Endothelial cell of umbilical vein (primary cell): ENCODE measurements around the gene RUSF1. TPM values are rescaled to one million over a fixed set of nuclear protein-coding genes. Genes with fewer than 3 reads are reported as not detected.

Experiments
- BruUV-seq: library from RNA; stranded (reverse); fragments of 400-500 nt; replicated peaks from 2 replicates; lab custom pipeline; 2021; lab: Mats Ljungman, UMichigan
- CTCF ChIA-PET: fragments of 300-600, 350-600 bp; sonication (Branson Sonifier 250); formaldehyde crosslinking; loops from one replicate; lab custom pipeline; 2021; ENCODE audit warnings: antibody characterized with exemption, inconsistent platforms; lab: Charles Lee
- POLR2A ChIA-PET: fragments of 300-600, 350-600 bp; sonication (Branson Sonifier 250); formaldehyde crosslinking; loops from one replicate; lab custom pipeline; 2021; ENCODE audit warnings: antibody characterized with exemption, inconsistent platforms; lab: Charles Lee
- DNase-seq: peaks from one replicate; pipeline ENCODE4 v3.0.0-alpha.2; 2011; ENCODE audit warnings: low read depth, low spot score
- FAIRE-seq: peaks from 2 replicates; lab custom pipeline; 2011; peaks lifted over from hg19 to GRCh38; lab: Jason Lieb, UNC
- H2AFZ ChIP-seq: 2 replicates; pipeline ENCODE4 v1.6.0; 2012; ENCODE audit warnings: low read depth, low read length, control low read depth, inconsistent platforms
- H3K27ac ChIP-seq: 2 replicates; pipeline ENCODE4 v1.5.1; 2011; ENCODE audit warnings: low read depth, mild to moderate bottlenecking, control low read depth, low read length, moderate library complexity; ENCODE audit not compliant: insufficient read depth
- H3K27me3 ChIP-seq, 2 experiments: 2 replicates each; pipeline versions ENCODE4 v1.6.0 to v1.6.1; 2011; ENCODE audit warnings: low read length in 2 of 2, mixed read lengths in 1 of 2; ENCODE audit not compliant: control insufficient read depth in 2 of 2, insufficient read depth in 2 of 2
- H3K36me3 ChIP-seq, 2 experiments: 2 replicates in 1 of 2; 3 replicates in 1 of 2; pipeline ENCODE4 v1.5.1; 2011; ENCODE audit warnings: low read length in 2 of 2, mild to moderate bottlenecking in 1 of 2, moderate library complexity in 1 of 2; ENCODE audit not compliant: control insufficient read depth in 2 of 2, insufficient read depth in 2 of 2; ENCODE audit errors: extremely low read depth in 1 of 2
- H3K4me1 ChIP-seq: 3 replicates; pipeline ENCODE4 v1.5.1; 2011; ENCODE audit warnings: mild to moderate bottlenecking, low read length; ENCODE audit not compliant: control insufficient read depth, insufficient read depth; ENCODE audit errors: extremely low read depth
- H3K4me2 ChIP-seq: 2 replicates; pipeline ENCODE4 v1.6.1; 2011; ENCODE audit warnings: low read length, control low read depth, mixed read lengths; ENCODE audit not compliant: insufficient read depth
- H3K4me3 ChIP-seq, 3 experiments: fragments of 200-600 bp in 1 of 3; sonication (generic), shearing (Covaris generic) in 1 of 3; replicated peaks in 1 of 3; 2 replicates each; pipeline ENCODE4 v1.5.1; 2011 to 2016; ENCODE audit warnings: control low read depth in 3 of 3, low read length in 3 of 3, mild to moderate bottlenecking in 2 of 3, inconsistent platforms in 1 of 3, low read depth in 1 of 3, moderate library complexity in 1 of 3; ENCODE audit not compliant: insufficient read depth in 1 of 3
- H3K79me2 ChIP-seq: 2 replicates; pipeline ENCODE4 v1.6.0; 2012; ENCODE audit warnings: low read length, inconsistent platforms; ENCODE audit not compliant: control insufficient read depth, insufficient read depth
- H3K9ac ChIP-seq: replicated peaks from 2 replicates; pipeline ENCODE3; 2011; ENCODE audit warnings: low read length, control low read depth; ENCODE audit not compliant: insufficient read depth; ENCODE audit errors: extremely low read depth
- H3K9me1 ChIP-seq: replicated peaks from 3 replicates; pipeline ENCODE4 v1.6.0; 2011; ENCODE audit warnings: mild to moderate bottlenecking, low read length; ENCODE audit not compliant: control insufficient read depth, insufficient read depth; ENCODE audit errors: extremely low read depth
- H3K9me3 ChIP-seq: replicated peaks from 2 replicates; pipeline ENCODE4 v1.5.1; 2012; ENCODE audit warnings: low read length, inconsistent platforms; ENCODE audit not compliant: control insufficient read depth, insufficient read depth
- H4K20me1 ChIP-seq: replicated peaks from 2 replicates; pipeline ENCODE3; 2011; ENCODE audit warnings: mild to moderate bottlenecking, low read length; ENCODE audit not compliant: control insufficient read depth, insufficient read depth; ENCODE audit errors: extremely low read depth
- EZH2 ChIP-seq: IDR thresholded peaks from 2 replicates; pipeline ENCODE4 v1.6.1; 2012; ENCODE audit warnings: borderline replicate concordance, low read depth, mild to moderate bottlenecking, moderate library complexity, low read length, inconsistent platforms; ENCODE audit not compliant: severe bottlenecking
- FOS ChIP-seq: IDR thresholded peaks from 2 replicates; pipeline ENCODE4 v1.6.1; 2011; ENCODE audit warnings: mild to moderate bottlenecking, low read length, moderate library complexity, borderline replicate concordance; ENCODE audit not compliant: insufficient read depth
- GATA2 ChIP-seq: IDR thresholded peaks from 2 replicates; pipeline ENCODE4 v1.7.0; 2011; ENCODE audit warnings: low read depth, mild to moderate bottlenecking, moderate library complexity, mixed read lengths, low read length; ENCODE audit not compliant: insufficient read length, insufficient read depth
- JUN ChIP-seq: IDR thresholded peaks from 2 replicates; pipeline ENCODE4 v1.6.1; 2011; ENCODE audit warnings: borderline replicate concordance, low read depth; ENCODE audit not compliant: insufficient read length, insufficient read depth
- MYC ChIP-seq: IDR thresholded peaks from one replicate; pipeline ENCODE4 v1.6.1; 2011; ENCODE audit warnings: mild to moderate bottlenecking, low read depth, low read length
- POLR2A ChIP-seq: IDR thresholded peaks from 2 replicates; pipeline ENCODE4 v1.6.1; 2012; ENCODE audit warnings: low read depth, mild to moderate bottlenecking, control low read depth, low read length
- POLR2AphosphoS5 ChIP-seq: IDR thresholded peaks from 2 replicates; pipeline ENCODE4 v1.6.1; 2012; ENCODE audit warnings: low read depth, mild to moderate bottlenecking, control low read depth, low read length, moderate library complexity; ENCODE audit not compliant: insufficient read depth
- dilution Hi-C: fragments of 300-500 bp; cut with MboI; formaldehyde crosslinking; loops from one replicate; pipeline ENCODE4 v1.15.0; 2019; ENCODE audit warnings: low sequenced_read_pairs; ENCODE audit not compliant: extremely low pct_ligation_motif_present
- intact Hi-C: fragments of 100-400 bp; cut with micrococcal nuclease; formaldehyde crosslinking; loops from one replicate; pipeline ENCODE4 v1.10.0; 2022
- polyA plus RNA-seq, 4 experiments: library from polyadenylated mRNA; depleted of rRNA in 3 of 4; stranded (reverse) in 3 of 4; unstranded in 1 of 4; fragments of >200 nt; gene quantifications; 2 replicates each; pipeline versions ENCODE4 v1.2.1 to v1.2.3, GENCODE V29; 2011 to 2012; ENCODE audit warnings: missing spikeins in 1 of 4
- total RNA-seq: library from RNA; stranded (reverse); gene quantifications from 2 replicates; pipeline ENCODE4 v1.2.3, GENCODE V29; 2021
- TF ChIP-seq, protein P1 (sequence below), 2 donors: IDR thresholded peaks; 1 replicate in 1 of 2; 2 replicates in 1 of 2; pipeline ENCODE4 v1.5.1; 2011; ENCODE audit warnings: low read length in 2 of 2, mild to moderate bottlenecking in 2 of 2, moderate library complexity in 2 of 2, control low read depth in 1 of 2, inconsistent platforms in 1 of 2, low read depth in 1 of 2; ENCODE audit not compliant: insufficient read depth in 1 of 2; ENCODE audit errors: extremely low read depth in 1 of 2
- TF ChIP-seq, protein P2 (sequence below): IDR thresholded peaks from 2 replicates; pipeline ENCODE4 v1.6.1; 2011; ENCODE audit not compliant: insufficient read depth, insufficient read length

Gene RUSF1
- total and polyA plus RNA-seq, 2 donors (not counting 3 experiments of a cell fraction or from before 2014, with no cell fraction given), result 36.4 to 40.3 TPM

DNA sequence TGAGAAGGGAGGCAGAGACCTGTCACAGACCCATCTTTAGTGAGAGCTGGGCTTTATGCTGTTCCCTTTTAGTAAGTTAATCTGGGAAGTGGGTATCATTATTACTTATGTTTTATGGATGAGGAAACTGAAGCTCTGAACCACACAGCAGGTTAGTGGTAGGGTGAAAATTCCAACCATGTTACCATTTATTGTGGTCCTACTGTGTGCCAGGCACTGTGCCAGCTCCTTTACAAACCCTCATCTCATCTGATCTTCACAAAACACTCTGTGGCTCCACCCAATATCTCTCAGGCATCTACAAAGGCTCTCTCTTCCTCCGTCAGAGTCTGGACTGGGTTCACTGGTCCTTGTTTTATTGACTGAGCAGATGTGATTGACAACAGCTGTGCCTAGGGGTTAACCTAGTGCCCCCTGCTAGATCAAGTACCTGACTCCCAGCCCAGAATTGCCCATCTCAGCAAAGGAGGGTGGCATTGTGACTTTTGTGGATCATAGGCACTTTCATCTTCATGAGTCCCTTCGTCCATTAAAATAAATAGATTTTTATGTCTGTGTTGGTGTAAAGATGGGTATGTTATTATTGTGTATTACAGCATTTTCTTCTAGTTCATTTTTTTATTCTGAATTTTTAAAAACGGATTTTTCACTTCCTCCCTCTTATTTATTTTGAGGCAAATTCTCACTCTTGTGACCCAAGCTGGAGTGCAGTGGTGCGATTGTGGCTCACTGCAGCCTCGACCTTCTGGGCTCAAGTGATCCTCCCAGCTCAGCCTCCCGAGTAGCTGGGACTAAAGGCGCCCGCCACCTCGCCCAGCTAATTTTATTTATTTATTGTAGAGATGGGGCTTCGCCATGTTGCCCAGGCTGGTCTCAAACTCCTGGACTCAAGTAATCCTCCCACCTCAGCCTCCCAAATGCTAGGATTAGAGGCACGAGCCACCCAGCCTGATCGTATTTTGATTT, 33.1 kb downstream of the RUSF1 start:
- H3K9ac ChIP-seq, result no peak overlapping the region
- no peak overlapping the region for H3K27ac ChIP-seq
- intact Hi-C loops, result loop anchor here (5.0 kb wide), 2 partner anchors 237 to 392 kb away; a partner anchor contains a TSS
- H2AFZ ChIP-seq, result no peak overlapping the region
- H3K9me1 ChIP-seq, result no peaks in the 10 kb centered on the region
- no peak for DNase-seq
- no TSS peak for BruUV-seq
- no peak overlapping the region for H3K4me2 ChIP-seq
- peaks cover 19 to 20% of the 10 kb centered on the region in 2 experiments for H3K36me3 ChIP-seq
- ChIA-PET POLR2A (no interaction called here), CTCF (interaction anchor here (0.8 to 2.0 kb wide), 5 partner anchors 13 to 490 kb away, joined by 3 to 11 read pairs (median 3); partner anchors contain the start of gene RUSF1)
- no peaks in the 10 kb centered on the region for H4K20me1 ChIP-seq
- peaks cover 14% of the 10 kb centered on the region for H3K4me1 ChIP-seq
- peaks cover 31% of the 10 kb centered on the region for H3K79me2 ChIP-seq
- TF ChIP-seq JUN, result no peak
- TF ChIP-seq EZH2, result no peak
- TF ChIP-seq POLR2AphosphoS5, result no peak
- H3K27me3 ChIP-seq, result no peaks in the 10 kb centered on the region
- dilution Hi-C loops, result no loop called here
- H3K4me3 ChIP-seq, result no peak overlapping the region
- FAIRE-seq, result no peak
- H3K9me3 ChIP-seq, result no peaks in the 10 kb centered on the region

DNA sequence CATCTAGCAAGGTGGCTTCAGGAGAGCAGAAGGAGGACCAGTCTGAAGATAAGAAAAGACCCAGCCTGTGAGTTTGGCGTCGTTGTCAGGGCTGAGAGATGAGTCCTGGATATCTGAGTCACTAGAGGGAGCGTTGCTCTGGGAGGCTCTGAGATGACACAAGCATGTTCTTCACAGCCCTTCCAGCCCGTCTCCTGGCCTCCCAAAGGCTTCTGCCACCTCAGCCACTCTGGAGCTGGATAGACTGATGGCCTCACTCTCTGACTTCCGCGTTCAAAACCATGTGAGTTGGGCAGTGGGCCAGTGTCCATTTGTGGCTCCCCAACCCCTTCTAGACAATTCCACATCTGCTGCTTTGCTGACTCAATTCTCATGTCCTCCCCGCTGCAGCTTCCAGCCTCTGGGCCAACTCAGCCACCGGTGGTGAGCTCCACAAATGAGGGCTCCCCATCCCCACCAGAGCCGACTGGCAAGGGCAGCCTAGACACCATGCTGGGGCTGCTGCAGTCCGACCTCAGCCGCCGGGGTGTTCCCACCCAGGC, 33.9 kb downstream of the RUSF1 start:
- no TSS peak for BruUV-seq
- H3K9me3 ChIP-seq, result no peaks in the 10 kb centered on the region
- peaks cover 31% of the 10 kb centered on the region for H3K79me2 ChIP-seq
- no peak overlapping the region for H3K27ac ChIP-seq
- H3K4me3 ChIP-seq, result no peak overlapping the region
- dilution Hi-C loops (no loop called here), intact Hi-C loops (loop anchor here (5.0 kb wide), 2 partner anchors 238 to 393 kb away; a partner anchor contains a TSS)
- POLR2A ChIA-PET, result no interaction called here
- no peak for FAIRE-seq
- DNase-seq, result no peak
- TF ChIP-seq FOS (no peak), POLR2AphosphoS5 (no peak), POLR2A (no peak), EZH2 (no peak), GATA2 (no peak), JUN (no peak), MYC (no peak)
- TF ChIP-seq, protein P1, sequence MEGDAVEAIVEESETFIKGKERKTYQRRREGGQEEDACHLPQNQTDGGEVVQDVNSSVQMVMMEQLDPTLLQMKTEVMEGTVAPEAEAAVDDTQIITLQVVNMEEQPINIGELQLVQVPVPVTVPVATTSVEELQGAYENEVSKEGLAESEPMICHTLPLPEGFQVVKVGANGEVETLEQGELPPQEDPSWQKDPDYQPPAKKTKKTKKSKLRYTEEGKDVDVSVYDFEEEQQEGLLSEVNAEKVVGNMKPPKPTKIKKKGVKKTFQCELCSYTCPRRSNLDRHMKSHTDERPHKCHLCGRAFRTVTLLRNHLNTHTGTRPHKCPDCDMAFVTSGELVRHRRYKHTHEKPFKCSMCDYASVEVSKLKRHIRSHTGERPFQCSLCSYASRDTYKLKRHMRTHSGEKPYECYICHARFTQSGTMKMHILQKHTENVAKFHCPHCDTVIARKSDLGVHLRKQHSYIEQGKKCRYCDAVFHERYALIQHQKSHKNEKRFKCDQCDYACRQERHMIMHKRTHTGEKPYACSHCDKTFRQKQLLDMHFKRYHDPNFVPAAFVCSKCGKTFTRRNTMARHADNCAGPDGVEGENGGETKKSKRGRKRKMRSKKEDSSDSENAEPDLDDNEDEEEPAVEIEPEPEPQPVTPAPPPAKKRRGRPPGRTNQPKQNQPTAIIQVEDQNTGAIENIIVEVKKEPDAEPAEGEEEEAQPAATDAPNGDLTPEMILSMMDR (IDR thresholded peaks at IDR 0.05; ENCODE audit: extremely low read depth in 1 of 2, insufficient read depth in 1 of 2, low read depth in 1 of 2, low read length in 2 of 2), result no peak
- TF ChIP-seq, protein P2, sequence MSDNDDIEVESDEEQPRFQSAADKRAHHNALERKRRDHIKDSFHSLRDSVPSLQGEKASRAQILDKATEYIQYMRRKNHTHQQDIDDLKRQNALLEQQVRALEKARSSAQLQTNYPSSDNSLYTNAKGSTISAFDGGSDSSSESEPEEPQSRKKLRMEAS, result no peak
- H3K4me1 ChIP-seq, result peaks cover 14% of the 10 kb centered on the region
- H3K4me2 ChIP-seq, result no peak overlapping the region
- H2AFZ ChIP-seq, result no peak overlapping the region
- peaks cover 19 to 20% of the 10 kb centered on the region in 2 experiments for H3K36me3 ChIP-seq
- no peak overlapping the region for H3K9ac ChIP-seq
- H3K9me1 ChIP-seq, result no peaks in the 10 kb centered on the region
- no peaks in the 10 kb centered on the region for H3K27me3 ChIP-seq
- no peaks in the 10 kb centered on the region for H4K20me1 ChIP-seq
- CTCF ChIA-PET, result interaction anchor here (0.9 to 2.0 kb wide), 4 partner anchors 14 to 490 kb away, joined by 3 to 11 read pairs (median 4); partner anchors contain the start of gene RUSF1
